ENCODE data around the gene TRIP13. TPM values are rescaled to one million over a fixed set of nuclear protein-coding genes. Genes with fewer than 3 reads are reported as not detected.
"Not testable (repeated sequence)": the region's sequence is repeated elsewhere in the genome, so short reads cannot be mapped to it uniquely, and the experiment has no call there.

Gene TRIP13
- polyA plus RNA-seq, 3 donors, result 0.24 to 1.2 TPM; not detected in 1

GRCh38 chr5:939368-939767 lies 46.7 kb downstream of the TRIP13 start:
- H3K9me3 Mint-ChIP-seq, result peaks cover 0 to 7% (median 3%) of the 10 kb centered on the region in 7 donors
- DNase-seq, result no peak
- intact Hi-C loops (cut with micrococcal nuclease), result no loop called here
- Histone ChIP-seq H3K27ac (ENCODE audit: low read depth in 1 of 2, low read length in 2 of 2) (no peak overlapping the region), H3K4me2 (replicated peaks; ENCODE audit: extremely low read depth, low read length, poor library complexity, severe bottlenecking) (no peak overlapping the region), H3K27me3 (ENCODE audit: control insufficient read depth in 2 of 2, insufficient read depth in 2 of 2, low read length in 2 of 2) (no peaks in the 10 kb centered on the region), H3K9me3 (replicated peaks in 1 of 2; ENCODE audit: control insufficient read depth in 1 of 2, insufficient read depth in 1 of 2, low read length in 2 of 2) (peaks cover 0 to 4% of the 10 kb centered on the region in 2 donors), H2AFZ (ENCODE audit: insufficient read depth, low read depth, low read length, poor library complexity, severe bottlenecking) (no peak overlapping the region), H3K36me3 (replicated peaks in 1 of 2; ENCODE audit: control insufficient read depth in 1 of 2, insufficient read depth in 2 of 2, low read length in 2 of 2) (no peaks in the 10 kb centered on the region), H4K20me1 (ENCODE audit: insufficient read depth, low read length) (no peaks in the 10 kb centered on the region), H3K4me3 (replicated peaks in 1 of 3; ENCODE audit: low read depth in 2 of 3, low read length in 3 of 3) (no peak overlapping the region), H3K79me2 (ENCODE audit: insufficient read depth, low read length) (no peaks in the 10 kb centered on the region), H3K9ac (ENCODE audit: insufficient read depth, low read length, poor library complexity, severe bottlenecking) (no peak overlapping the region), H3K4me1 (ENCODE audit: control insufficient read depth in 1 of 2, insufficient read depth in 2 of 2, low read length in 2 of 2) (no peaks in the 10 kb centered on the region)
- H3K4me1 Mint-ChIP-seq, result no peaks in the 10 kb centered on the region
- TF ChIP-seq CTCF (IDR thresholded peaks at IDR 0.05), result no peak
- 69% methylated on average over 3 of the region's 7 CpGs for WGBS (ENCODE audit: insufficient coverage)
- no peak overlapping the region for H3K4me3 Mint-ChIP-seq
- peaks cover 11 to 23% (median 12%) of the 10 kb centered on the region in 3 donors for H3K27me3 Mint-ChIP-seq (ENCODE audit: low read depth in 3 of 3)
- H3K36me3 Mint-ChIP-seq, result no peaks in the 10 kb centered on the region
- H3K27ac Mint-ChIP-seq, result no peak overlapping the region

- H2AFZ ChIP-seq (ENCODE audit: insufficient read depth, low read depth, low read length, poor library complexity, severe bottlenecking); H3K36me3 Mint-ChIP-seq; H3K36me3 ChIP-seq (replicated peaks in 1 of 2; ENCODE audit: control insufficient read depth in 1 of 2, insufficient read depth in 2 of 2, low read length in 2 of 2); H3K4me1 Mint-ChIP-seq; H3K27me3 ChIP-seq (ENCODE audit: control insufficient read depth in 2 of 2, insufficient read depth in 2 of 2, low read length in 2 of 2); H3K4me3 Mint-ChIP-seq; H3K27ac ChIP-seq (ENCODE audit: low read depth in 1 of 2, low read length in 2 of 2); H3K27ac Mint-ChIP-seq; H4K20me1 ChIP-seq (ENCODE audit: insufficient read depth, low read length); H3K79me2 ChIP-seq (ENCODE audit: insufficient read depth, low read length); DNase-seq; H3K4me3 ChIP-seq (replicated peaks in 1 of 3; ENCODE audit: low read depth in 2 of 3, low read length in 3 of 3); intact Hi-C loops (cut with micrococcal nuclease); H3K4me1 ChIP-seq (ENCODE audit: control insufficient read depth in 1 of 2, insufficient read depth in 2 of 2, low read length in 2 of 2); H3K9ac ChIP-seq (ENCODE audit: insufficient read depth, low read length, poor library complexity, severe bottlenecking); H3K4me2 ChIP-seq (replicated peaks; ENCODE audit: extremely low read depth, low read length, poor library complexity, severe bottlenecking); H3K9me3 ChIP-seq (replicated peaks in 1 of 2; ENCODE audit: control insufficient read depth in 1 of 2, insufficient read depth in 1 of 2, low read length in 2 of 2); H3K9me3 Mint-ChIP-seq: not testable (repeated sequence)
- peaks cover 12 to 31% (median 17%) of the 10 kb centered on the region in 3 donors for H3K27me3 Mint-ChIP-seq (ENCODE audit: low read depth in 3 of 3)
- no CpG with 5 or more reads among the region's 2 CpGs for WGBS (ENCODE audit: insufficient coverage)
These were observed 48.1 kb downstream of the TRIP13 start for GRCh38 chr5:940741-941140.
